NCI-H2107 (cell line): Measurements from ENCODE around the gene ITGAE.
"Not testable (repeated sequence)": the region's sequence is repeated elsewhere in the genome, so short reads cannot be mapped to it uniquely, and the experiment has no call there.

Experiments
- DNase-seq: peaks from one replicate; lab custom pipeline; 2025; lab: John Stamatoyannopoulos, UW

Gene ITGAE

DNA sequence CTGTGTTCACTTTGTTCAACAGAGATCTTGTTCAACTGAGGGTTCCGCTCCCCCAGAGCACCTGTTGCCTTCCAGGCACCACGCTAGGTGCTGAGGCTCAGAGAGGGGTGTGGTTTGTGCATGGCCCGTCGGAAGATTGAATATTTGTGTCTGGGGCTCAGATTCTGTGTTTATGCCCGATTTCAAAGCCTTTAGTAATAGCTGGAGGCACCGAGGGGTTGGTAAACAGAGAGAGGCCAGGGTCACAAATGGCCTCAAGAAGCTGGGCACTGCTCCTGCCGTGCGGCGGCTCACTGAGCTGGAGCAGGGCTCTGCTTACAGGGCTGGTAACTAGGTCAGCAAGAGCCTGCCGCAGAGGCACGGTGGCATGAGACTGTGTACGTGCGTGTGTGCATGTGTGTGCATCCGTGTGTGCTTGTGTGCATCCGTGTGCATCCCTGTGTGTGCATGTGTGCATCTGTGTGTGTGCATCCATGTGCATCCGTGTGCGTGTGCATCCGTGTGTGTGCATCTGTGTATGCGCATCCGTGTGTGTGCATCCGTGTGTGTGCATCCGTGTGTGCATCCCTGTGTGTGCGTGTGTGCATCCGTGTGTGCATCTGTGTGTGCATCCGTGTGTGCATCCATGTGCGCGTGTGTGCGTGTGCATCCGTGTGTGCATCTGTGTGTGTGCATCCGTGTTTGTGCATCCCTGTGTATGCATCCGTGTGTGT lies 5.4 kb downstream of the ITGAE start:
- DNase-seq: no peak

- no peak for DNase-seq
Measured at GRCh38 chr17:3794557-3795389, 6.2 kb downstream of the ITGAE start.

DNA sequence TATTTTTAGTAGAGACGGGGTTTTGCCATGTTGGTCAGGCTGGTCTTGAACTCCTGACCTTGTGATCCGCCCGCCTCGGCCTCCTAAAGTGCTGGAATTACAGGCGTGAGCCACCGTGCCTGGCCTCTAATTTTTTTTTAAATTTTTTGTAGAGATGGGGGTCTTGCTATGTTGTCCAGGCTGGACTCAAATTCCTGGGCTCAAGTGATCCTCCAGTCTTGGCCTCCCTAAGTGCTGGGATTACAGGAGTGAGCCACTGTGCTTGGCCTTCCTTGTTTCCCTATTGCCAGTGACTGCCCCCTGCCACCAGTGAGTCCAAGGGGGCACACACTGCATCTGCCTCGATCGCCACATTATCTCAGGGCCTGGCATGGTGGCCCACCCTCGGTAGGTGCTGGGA lies 6.8 kb downstream of the ITGAE start:
- DNase-seq: not testable (repeated sequence)

DNA sequence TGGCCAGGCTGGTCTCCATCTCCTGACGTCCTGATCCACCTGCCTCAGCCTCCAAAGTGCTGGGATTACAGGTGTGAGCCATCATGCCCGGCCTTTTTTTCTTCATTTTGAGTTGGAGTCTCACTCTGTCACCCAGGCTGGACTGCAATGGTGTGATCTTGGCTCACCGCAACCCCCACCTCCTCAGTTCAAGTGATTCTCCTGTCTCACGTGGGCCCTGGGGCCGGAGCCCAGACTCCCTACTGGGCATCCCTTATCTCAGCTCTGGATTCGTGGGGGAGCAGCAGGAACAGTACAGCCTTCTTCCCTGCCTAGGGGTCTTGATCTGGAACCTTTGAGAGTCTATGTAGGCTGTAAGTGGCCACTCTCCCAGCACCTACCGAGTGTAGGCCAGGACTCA lies 7.7 kb downstream of the ITGAE start:
- not testable (repeated sequence) for DNase-seq

GRCh38 chr17:3792481-3792880 lies 8.5 kb downstream of the ITGAE start:
- no peak for DNase-seq

- DNase-seq: no peak
Measured at GRCh38 chr17:3788200-3788599, 12.8 kb downstream of the ITGAE start.

DNA sequence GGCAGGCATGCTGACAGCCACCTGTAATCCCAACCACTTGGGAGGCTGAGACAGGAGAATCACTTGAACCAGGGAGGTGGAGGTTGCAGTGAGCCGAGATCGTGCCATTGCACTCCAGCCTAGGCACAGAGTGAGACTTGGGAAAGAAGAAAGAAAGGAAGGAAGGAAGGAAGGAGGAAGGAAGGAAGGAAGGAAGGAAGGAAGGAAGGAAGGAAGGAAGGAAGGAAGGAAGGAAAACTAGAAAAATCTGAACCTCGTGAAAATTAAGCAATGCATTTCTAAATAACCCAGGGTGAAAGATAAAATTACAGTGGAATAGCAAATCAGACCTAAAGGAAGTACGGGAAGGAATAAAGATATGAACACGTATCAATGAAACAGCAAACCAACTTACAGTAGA lies 15.7 kb downstream of the ITGAE start:
- DNase-seq: not testable (repeated sequence)

DNA sequence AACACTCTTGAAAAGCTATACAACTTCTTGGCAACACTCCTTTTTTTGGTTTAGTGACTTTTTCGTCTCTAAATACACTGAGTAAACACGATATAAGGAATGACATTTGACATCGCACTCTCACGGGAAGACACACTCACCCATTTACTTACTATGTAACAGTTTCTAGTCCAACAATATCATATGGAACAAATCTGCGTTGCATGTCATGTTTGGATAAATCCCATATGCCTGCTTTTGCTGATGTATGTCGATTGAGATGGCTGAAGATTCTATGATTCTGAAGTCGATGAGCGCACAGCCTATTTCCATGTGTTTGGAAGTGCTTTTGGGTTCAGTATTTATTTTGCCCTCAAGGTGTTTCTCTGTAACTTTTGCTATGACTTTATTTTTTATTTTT lies 18.2 kb downstream of the ITGAE start:
- no peak for DNase-seq

GRCh38 chr17:3780986-3781385 lies 20.0 kb downstream of the ITGAE start:
- DNase-seq: no peak

DNA sequence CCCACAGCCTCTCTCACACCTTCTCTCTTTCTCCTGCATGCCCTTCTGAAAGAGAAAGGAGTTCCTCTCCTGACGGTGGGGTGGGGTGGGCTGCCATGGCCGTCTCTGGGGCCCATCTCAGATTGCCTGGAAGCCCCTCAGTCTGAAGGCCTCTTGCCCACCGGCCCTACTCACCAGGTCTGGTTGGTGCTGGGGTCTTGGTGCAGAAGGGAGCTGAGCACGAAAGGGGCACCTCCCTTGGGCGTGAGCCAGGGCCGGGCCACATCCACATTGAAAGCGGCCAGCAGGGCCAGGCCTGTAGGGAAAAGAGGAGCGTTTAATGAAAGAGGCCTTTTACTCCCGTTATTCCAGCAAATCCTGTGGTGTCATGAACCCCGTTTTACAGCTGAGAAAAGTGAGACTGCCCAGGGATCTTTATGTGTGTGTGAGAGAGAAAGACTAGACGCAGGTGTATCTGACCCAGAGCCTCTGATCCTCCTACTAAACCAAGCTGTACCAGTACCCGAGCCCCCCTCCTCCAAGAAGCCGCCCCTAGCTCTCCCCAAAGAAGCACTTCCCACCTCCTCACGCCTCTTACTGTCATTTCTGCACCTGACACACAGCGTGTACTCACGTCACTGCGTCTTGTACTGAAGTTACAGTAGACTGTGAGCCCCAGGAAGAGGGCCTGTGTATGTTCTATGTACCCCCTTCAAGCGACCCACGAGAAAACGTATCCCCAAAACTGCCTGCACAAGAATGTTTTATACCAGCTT lies 23.4 kb downstream of the ITGAE start:
- DNase-seq: no peak

DNA sequence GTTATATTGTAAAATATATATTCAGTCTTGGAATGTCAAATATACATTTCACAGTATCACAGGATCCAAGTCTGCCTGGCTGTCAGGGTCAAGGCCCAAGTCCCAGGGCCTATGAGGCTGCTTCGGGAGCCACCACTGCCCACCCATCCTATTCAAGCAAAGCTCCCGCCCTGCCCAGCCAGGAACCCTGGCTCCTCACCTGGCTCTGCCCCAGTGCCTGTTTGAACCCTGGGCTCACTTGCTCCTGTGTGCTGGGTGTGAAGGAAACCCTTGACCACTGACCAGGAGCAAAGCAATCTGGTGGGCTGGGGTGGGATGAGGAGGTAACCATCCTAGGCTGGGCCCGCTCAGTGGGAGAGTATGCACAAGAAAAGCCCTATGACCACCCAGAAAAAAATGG lies 27.0 kb downstream of the ITGAE start:
- DNase-seq: no peak

GRCh38 chr17:3773511-3773910 lies 27.5 kb downstream of the ITGAE start:
- DNase-seq: no peak

DNA sequence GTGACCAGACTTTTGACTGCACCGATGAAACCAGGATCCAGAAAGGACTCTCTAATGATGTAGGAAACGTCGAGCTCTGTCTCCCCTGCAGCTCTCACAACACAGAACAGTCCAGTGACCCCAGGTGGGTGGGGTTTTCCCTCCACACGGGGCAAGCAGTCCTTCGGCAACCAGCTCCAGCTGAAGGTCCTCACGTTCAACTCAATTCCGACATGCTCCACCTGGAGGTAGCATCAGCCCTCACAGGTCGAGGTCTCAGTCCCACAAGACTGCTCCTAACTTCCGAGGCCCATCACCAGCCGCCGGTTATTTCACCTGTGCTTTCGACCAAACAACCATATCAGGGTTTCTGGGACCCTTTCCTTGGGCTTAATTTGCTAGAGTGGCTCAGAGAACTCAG lies 28.2 kb downstream of the ITGAE start:
- DNase-seq: no peak

- DNase-seq: no peak
Measured at GRCh38 chr17:3771140-3771539, 29.8 kb downstream of the ITGAE start.

- no peak for DNase-seq
Measured at GRCh38 chr17:3770466-3770865, 30.5 kb downstream of the ITGAE start.

DNA sequence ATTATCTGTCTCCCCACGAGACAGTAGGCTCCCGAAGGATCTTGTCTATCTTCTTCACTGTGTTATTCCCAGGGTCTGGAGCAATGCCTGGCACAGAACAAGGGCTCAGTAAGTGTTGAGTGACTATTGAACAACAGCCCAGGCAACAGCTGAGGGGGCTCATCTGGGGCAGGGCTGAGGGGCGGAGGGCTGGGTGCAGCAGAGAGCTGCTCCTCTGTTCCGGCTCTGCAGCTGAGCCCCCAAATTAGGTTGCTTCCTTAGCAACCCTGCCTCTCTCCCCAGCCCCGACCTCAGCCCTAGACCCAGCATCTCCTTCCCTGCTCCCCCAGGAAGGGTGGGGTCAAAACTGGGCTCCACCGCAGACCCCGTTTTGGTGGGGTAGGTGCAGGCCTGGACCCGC lies 32.2 kb downstream of the ITGAE start:
- no peak for DNase-seq

GRCh38 chr17:3768341-3768740 lies 32.6 kb downstream of the ITGAE start:
- no peak for DNase-seq

GRCh38 chr17:3766779-3767178 lies 34.2 kb downstream of the ITGAE start:
- no peak for DNase-seq

DNA sequence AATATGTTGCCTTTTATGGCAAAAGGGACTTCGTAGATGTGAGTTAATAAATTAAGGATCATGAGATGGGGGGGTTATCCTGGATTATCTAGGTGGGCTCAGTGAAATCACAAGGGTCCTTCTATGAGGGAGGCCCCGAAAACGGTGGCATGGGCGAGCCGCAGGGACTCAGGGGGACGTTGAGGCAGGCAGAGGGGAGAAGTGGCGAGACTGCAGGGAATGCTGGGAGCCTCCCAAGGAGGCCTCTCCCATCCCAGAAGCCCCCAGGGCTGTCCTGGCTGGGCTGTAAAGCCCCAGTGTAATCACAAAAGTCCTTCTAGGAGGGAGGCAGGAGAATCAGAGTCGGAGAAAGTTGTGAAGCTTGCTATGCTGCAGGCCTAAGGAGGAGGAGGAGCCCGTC lies 35.0 kb downstream of the ITGAE start:
- no peak for DNase-seq

DNA sequence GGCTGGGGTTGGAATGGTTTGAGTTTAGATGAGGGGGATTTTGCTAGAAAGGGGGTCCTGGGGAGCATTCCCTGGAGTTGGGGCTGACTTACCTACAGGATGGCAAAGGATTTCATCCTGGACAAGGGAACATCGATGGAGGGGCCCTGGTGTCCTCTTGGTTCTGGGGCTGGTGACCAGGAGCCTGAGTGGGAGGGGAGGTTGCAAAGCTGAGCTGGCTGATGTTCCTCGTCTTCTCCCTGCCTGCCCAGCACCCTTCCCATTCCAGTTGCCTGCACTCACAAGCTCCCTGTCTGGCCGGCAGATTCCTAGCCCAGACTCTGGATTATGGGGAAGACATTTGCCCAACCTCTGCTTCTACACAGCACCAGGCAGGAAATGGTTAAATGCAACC lies 37.2 kb downstream of the ITGAE start:
- no peak for DNase-seq

GRCh38 chr17:3762922-3763776 lies 37.8 kb downstream of the ITGAE start:
- DNase-seq: no peak

GRCh38 chr17:3761918-3762380 lies 39.0 kb downstream of the ITGAE start:
- DNase-seq: no peak
